ENCODE measurements around the gene FEV. TPM values are rescaled to one million over a fixed set of nuclear protein-coding genes. Genes with fewer than 3 reads are reported as not detected.
A peak's percentile ranks its signal among the peaks of the same experiment; 100 is the strongest.

Gene FEV
- total RNA-seq, 4 donors from 2014 or later = not detected

GRCh38 chr2:218986148-218986761 lies 1.3 kb upstream of the FEV start:
- 27 to 33% methylated on average over 2 to 3 of the region's 4 CpGs for WGBS, 2 donors (ENCODE audit: low coverage in 1 of 2)
- no peaks in the 10 kb centered on the region for H3K9me3 ChIP-seq
- peaks cover 100% of the 10 kb centered on the region for H3K27me3 ChIP-seq
- ATAC-seq = no peak
- H3K4me1 ChIP-seq = peaks cover 0 to 42% (median 25%) of the 10 kb centered on the region in 3 donors
- no peak for TF ChIP-seq EP300 (IDR thresholded peaks at IDR 0.05)
- no peak for TF ChIP-seq POLR2A (IDR thresholded peaks at IDR 0.05)
- TF ChIP-seq CTCF (IDR thresholded peaks at IDR 0.05) = no peak
- no peak for TF ChIP-seq POLR2AphosphoS5 (IDR thresholded peaks at IDR 0.05)
- H3K27ac ChIP-seq = no peak overlapping the region
- H3K36me3 ChIP-seq = no peaks in the 10 kb centered on the region
- H3K4me3 ChIP-seq = no peak overlapping the region

- H3K27me3 ChIP-seq = peaks cover 100% of the 10 kb centered on the region
Observed at GRCh38 chr2:218985325-218986091, 524 bp upstream of the FEV start.

GRCh38 chr2:218984239-218985020 lies 554 bp downstream of the FEV start:
- Histone ChIP-seq H3K27ac (no peak overlapping the region), H3K9me3 (no peaks in the 10 kb centered on the region), H3K36me3 (no peaks in the 10 kb centered on the region), H3K4me3 (peak overlapping the region in 1 of 2 donors; percentile 14), H3K4me1 (peaks cover 0 to 59% (median 25%) of the 10 kb centered on the region in 3 donors), H3K27me3 (peaks cover 100% of the 10 kb centered on the region)
- TF ChIP-seq POLR2A (IDR thresholded peaks at IDR 0.05) (no peak), POLR2AphosphoS5 (IDR thresholded peaks at IDR 0.05) (no peak), EP300 (IDR thresholded peaks at IDR 0.05) (no peak), CTCF (IDR thresholded peaks at IDR 0.05) (no peak)
- 0% methylated on average over 12 of the region's 50 CpGs; no CpG with 5 or more reads in 1 of the 2 donors for WGBS, 2 donors (ENCODE audit: low coverage in 1 of 2)
- ATAC-seq = no peak

More at GRCh38 chr2:218985325-218986091, 524 bp upstream of the FEV start:
- no peaks in the 10 kb centered on the region for H3K36me3 ChIP-seq
- no peak overlapping the region for H3K27ac ChIP-seq
- TF ChIP-seq CTCF (IDR thresholded peaks at IDR 0.05) = no peak
- no peak for TF ChIP-seq POLR2A (IDR thresholded peaks at IDR 0.05)
- TF ChIP-seq EP300 (IDR thresholded peaks at IDR 0.05) = no peak
- TF ChIP-seq POLR2AphosphoS5 (IDR thresholded peaks at IDR 0.05) = no peak
- no peaks in the 10 kb centered on the region for H3K9me3 ChIP-seq
- H3K4me3 ChIP-seq = peak overlapping the region in 1 of 2 donors; percentile 14
- peaks cover 0 to 50% (median 25%) of the 10 kb centered on the region in 3 donors for H3K4me1 ChIP-seq
- 4 to 5% methylated on average over 25 to 26 of the region's 49 CpGs for WGBS, 2 donors (ENCODE audit: low coverage in 1 of 2)
- no peak for ATAC-seq

GRCh38 chr2:218983934-218984238 lies 1.1 kb downstream of the FEV start:
- WGBS, 2 donors (ENCODE audit: low coverage in 1 of 2) = no CpG with 5 or more reads among the region's 10 CpGs
- H3K36me3 ChIP-seq = no peaks in the 10 kb centered on the region
- H3K9me3 ChIP-seq = no peaks in the 10 kb centered on the region
- no peak overlapping the region for H3K4me3 ChIP-seq
- H3K27ac ChIP-seq = no peak overlapping the region
- ATAC-seq = no peak
- H3K27me3 ChIP-seq = peaks cover 100% of the 10 kb centered on the region
- H3K4me1 ChIP-seq = peaks cover 0 to 59% (median 25%) of the 10 kb centered on the region in 3 donors
- TF ChIP-seq CTCF (IDR thresholded peaks at IDR 0.05) = no peak
- TF ChIP-seq POLR2AphosphoS5 (IDR thresholded peaks at IDR 0.05) = no peak
- TF ChIP-seq EP300 (IDR thresholded peaks at IDR 0.05) = no peak
- no peak for TF ChIP-seq POLR2A (IDR thresholded peaks at IDR 0.05)

Data from gastroesophageal sphincter (tissue), 4 donors.